PC-3 (cell line): ENCODE measurements around the gene UROC1.

ENCODE experiments used
- CTCF ChIP-seq: fragments of 300-600 bp; sonication (generic); conservative IDR thresholded peaks from 2 replicates; pipeline ENCODE4 v1.5.1; 2017; ENCODE audit warnings: antibody characterized with exemption, low read depth, mild to moderate bottlenecking, low read length
- EZH2 ChIP-seq: fragments of 300-600 bp; sonication (generic); IDR thresholded peaks from one replicate; pipeline ENCODE4 v1.6.1; 2017; ENCODE audit warnings: antibody characterized with exemption, mild to moderate bottlenecking, low read length; ENCODE audit not compliant: unreplicated experiment
- EZH2phosphoT487 ChIP-seq: fragments of 300-600 bp; sonication (generic); IDR thresholded peaks from 2 replicates; pipeline ENCODE4 v1.6.1; 2018; ENCODE audit warnings: mild to moderate bottlenecking, antibody characterized with exemption, low read length, borderline replicate concordance

- TF ChIP-seq CTCF (no peak), EZH2 (no peak), EZH2phosphoT487 (no peak)
Observed at GRCh38 chr3:126478581-126479310, 38.8 kb downstream of the UROC1 start.
